Measurements from ENCODE around the gene FGD5.
A peak's percentile ranks its signal among the peaks of the same experiment; 100 is the strongest.

Gene FGD5

GRCh38 chr3:14883226-14883625, 64.5 kb downstream of the FGD5 start:
- Histone ChIP-seq H3K27me3 (ENCODE audit: insufficient read depth, low read length, poor library complexity) (no peaks in the 10 kb centered on the region), H3K4me2 (ENCODE audit: insufficient read depth, low read length) (peak overlapping the region; percentile 35)
- TF ChIP-seq EZH2 (IDR thresholded peaks at IDR 0.05; ENCODE audit: borderline replicate concordance, low read depth, low read length, severe bottlenecking): no peak

GRCh38 chr3:14884665-14885064, 65.9 kb downstream of the FGD5 start:
- no peaks in the 10 kb centered on the region for H3K79me2 ChIP-seq (ENCODE audit: insufficient read depth, low read length)
- TF ChIP-seq EZH2 (IDR thresholded peaks at IDR 0.05; ENCODE audit: borderline replicate concordance, low read depth, low read length, severe bottlenecking) (no peak), CTCF (IDR thresholded peaks at IDR 0.05; ENCODE audit: borderline replicate concordance, extremely low read depth, low read length, poor library complexity, severe bottlenecking) (no peak)
- H3K27me3 ChIP-seq (ENCODE audit: insufficient read depth, low read length, poor library complexity): no peaks in the 10 kb centered on the region
- no peaks in the 10 kb centered on the region for H3K9me3 ChIP-seq (ENCODE audit: insufficient read depth, low read length, severe bottlenecking)
- peak overlapping the region; percentile 62 for H3K9ac ChIP-seq (ENCODE audit: low read depth, low read length)
- ATAC-seq (ENCODE audit: insufficient read depth, low read depth) (peak; percentile 25), DNase-seq (peak; percentile 88)
- H3K4me1 ChIP-seq (ENCODE audit: insufficient read depth, low read length): peaks cover 88% of the 10 kb centered on the region
- no peaks in the 10 kb centered on the region for H4K20me1 ChIP-seq (ENCODE audit: insufficient read depth, low read length)
- H3K4me2 ChIP-seq (ENCODE audit: insufficient read depth, low read length): peak overlapping the region; percentile 55
- peak overlapping the region in 1 of 2 experiments; percentile 33; a peak in 1 of 4 replicates for H3K4me3 ChIP-seq (ENCODE audit: low read depth in 1 of 2, low read length in 2 of 2)
- H3K27ac ChIP-seq (ENCODE audit: low read length): peak overlapping the region; percentile 98
- H2AFZ ChIP-seq (ENCODE audit: low read depth, low read length): peak overlapping the region; percentile 43
- H3K36me3 ChIP-seq (ENCODE audit: insufficient read depth, low read length): no peaks in the 10 kb centered on the region

More at GRCh38 chr3:14883226-14883625, 64.5 kb downstream of the FGD5 start:
- DNase-seq (peak; percentile 74), ATAC-seq (ENCODE audit: insufficient read depth, low read depth) (no peak)
- Histone ChIP-seq H4K20me1 (ENCODE audit: insufficient read depth, low read length) (no peaks in the 10 kb centered on the region), H3K36me3 (ENCODE audit: insufficient read depth, low read length) (no peaks in the 10 kb centered on the region), H3K79me2 (ENCODE audit: insufficient read depth, low read length) (no peaks in the 10 kb centered on the region), H3K27ac (ENCODE audit: low read length) (peak overlapping the region; percentile 98), H3K9ac (ENCODE audit: low read depth, low read length) (peak overlapping the region; percentile 62; the same call in 1 of the 2 replicates), H2AFZ (ENCODE audit: low read depth, low read length) (no peak overlapping the region), H3K4me3 (ENCODE audit: low read depth in 1 of 2, low read length in 2 of 2) (no peak overlapping the region; a peak in 1 of 4 replicates), H3K4me1 (ENCODE audit: insufficient read depth, low read length) (peaks cover 96% of the 10 kb centered on the region), H3K9me3 (ENCODE audit: insufficient read depth, low read length, severe bottlenecking) (no peaks in the 10 kb centered on the region)

GRCh38 chr3:14885307-14885706, 66.5 kb downstream of the FGD5 start:
- Histone ChIP-seq H3K4me3 (ENCODE audit: low read depth in 1 of 2, low read length in 2 of 2) (peak overlapping the region in 1 of 2 experiments; percentile 23; a peak in 2 of 4 replicates), H3K27me3 (ENCODE audit: insufficient read depth, low read length, poor library complexity) (no peaks in the 10 kb centered on the region), H3K27ac (ENCODE audit: low read length) (peak overlapping the region; percentile 98), H3K9ac (ENCODE audit: low read depth, low read length) (peak overlapping the region; percentile 62), H3K36me3 (ENCODE audit: insufficient read depth, low read length) (no peaks in the 10 kb centered on the region), H3K9me3 (ENCODE audit: insufficient read depth, low read length, severe bottlenecking) (no peaks in the 10 kb centered on the region), H2AFZ (ENCODE audit: low read depth, low read length) (no peak overlapping the region), H3K4me2 (ENCODE audit: insufficient read depth, low read length) (peak overlapping the region; percentile 55), H3K4me1 (ENCODE audit: insufficient read depth, low read length) (peaks cover 81% of the 10 kb centered on the region), H3K79me2 (ENCODE audit: insufficient read depth, low read length) (no peaks in the 10 kb centered on the region), H4K20me1 (ENCODE audit: insufficient read depth, low read length) (no peaks in the 10 kb centered on the region)
- ATAC-seq (ENCODE audit: insufficient read depth, low read depth) (peak; percentile 22), DNase-seq (peak; percentile 91)
- TF ChIP-seq CTCF (IDR thresholded peaks at IDR 0.05; ENCODE audit: borderline replicate concordance, extremely low read depth, low read length, poor library complexity, severe bottlenecking): no peak
- no peak for TF ChIP-seq EZH2 (IDR thresholded peaks at IDR 0.05; ENCODE audit: borderline replicate concordance, low read depth, low read length, severe bottlenecking)

- no peaks in the 10 kb centered on the region for H3K36me3 ChIP-seq (ENCODE audit: insufficient read depth, low read length)
- peak overlapping the region; percentile 98 for H3K27ac ChIP-seq (ENCODE audit: low read length)
- peaks cover 74% of the 10 kb centered on the region for H3K4me1 ChIP-seq (ENCODE audit: insufficient read depth, low read length)
- peak overlapping the region; percentile 62 for H3K9ac ChIP-seq (ENCODE audit: low read depth, low read length)
- H3K79me2 ChIP-seq (ENCODE audit: insufficient read depth, low read length): no peaks in the 10 kb centered on the region
- TF ChIP-seq CTCF (IDR thresholded peaks at IDR 0.05; ENCODE audit: borderline replicate concordance, extremely low read depth, low read length, poor library complexity, severe bottlenecking) (no peak), EZH2 (IDR thresholded peaks at IDR 0.05; ENCODE audit: borderline replicate concordance, low read depth, low read length, severe bottlenecking) (no peak)
- H4K20me1 ChIP-seq (ENCODE audit: insufficient read depth, low read length): no peaks in the 10 kb centered on the region
- no peaks in the 10 kb centered on the region for H3K9me3 ChIP-seq (ENCODE audit: insufficient read depth, low read length, severe bottlenecking)
- peak; percentile 55 for DNase-seq
- H3K4me2 ChIP-seq (ENCODE audit: insufficient read depth, low read length): peak overlapping the region; percentile 55
- peak overlapping the region in 1 of 2 experiments; percentile 23; a peak in 1 of 4 replicates for H3K4me3 ChIP-seq (ENCODE audit: low read depth in 1 of 2, low read length in 2 of 2)
- 0 out of 2 replicates have a peak overlapping the region, but pooled peaks have one; percentile 40 for H2AFZ ChIP-seq (ENCODE audit: low read depth, low read length)
- no peak for ATAC-seq (ENCODE audit: insufficient read depth, low read depth)
- no peaks in the 10 kb centered on the region for H3K27me3 ChIP-seq (ENCODE audit: insufficient read depth, low read length, poor library complexity)
Observed at GRCh38 chr3:14886101-14886500, 67.3 kb downstream of the FGD5 start.

Data from DND-41 (cell line).